Neural cell (in vitro differentiated cells): ENCODE measurements around the gene SLC28A1.

ENCODE experiments used
- EP300 ChIP-seq: fragments of 450-650 bp; conservative IDR thresholded peaks from 2 replicates; pipeline ENCODE4 v1.6.1; 2014; ENCODE audit warnings: antibody characterized with exemption, mild to moderate bottlenecking, moderate library complexity; ENCODE audit not compliant: poor library complexity, severe bottlenecking
- EZH2 ChIP-seq: fragments of 200-600, 300-800 bp; shearing (Covaris generic), sonication (generic); IDR thresholded peaks from 2 replicates; pipeline ENCODE4 v1.6.1; 2014; ENCODE audit warnings: antibody characterized with exemption, low read length, borderline replicate concordance, mild to moderate bottlenecking; ENCODE audit not compliant: insufficient read depth, poor library complexity, severe bottlenecking
- POLR2AphosphoS5 ChIP-seq: IDR thresholded peaks from 2 replicates; pipeline ENCODE4 v1.6.1; 2012
- RAD21 ChIP-seq: fragments of 450-650 bp; conservative IDR thresholded peaks from 2 replicates; pipeline ENCODE4 v1.6.1; 2014; ENCODE audit warnings: antibody characterized with exemption, mild to moderate bottlenecking, moderate library complexity
- SMC3 ChIP-seq: fragments of 450-650 bp; conservative IDR thresholded peaks from 2 replicates; pipeline ENCODE4 v1.6.1; 2014; ENCODE audit warnings: antibody characterized with exemption, mild to moderate bottlenecking, moderate library complexity; ENCODE audit not compliant: poor library complexity
- TAF1 ChIP-seq: IDR thresholded peaks from 2 replicates; pipeline ENCODE4 v1.6.1; 2012; ENCODE audit warnings: low read depth
- TF ChIP-seq, protein P1 (sequence below): fragments of 450-650 bp; IDR thresholded peaks from 2 replicates; pipeline ENCODE4 v1.5.1; 2014; ENCODE audit warnings: antibody characterized with exemption, mild to moderate bottlenecking, moderate library complexity; ENCODE audit not compliant: poor library complexity, severe bottlenecking
- TF ChIP-seq, protein P2 (sequence below): IDR thresholded peaks from 2 replicates; pipeline ENCODE4 v1.6.1; 2012; ENCODE audit warnings: borderline replicate concordance

- no peak for TF ChIP-seq EP300
- TF ChIP-seq EZH2: no peak
- TF ChIP-seq, protein P1, sequence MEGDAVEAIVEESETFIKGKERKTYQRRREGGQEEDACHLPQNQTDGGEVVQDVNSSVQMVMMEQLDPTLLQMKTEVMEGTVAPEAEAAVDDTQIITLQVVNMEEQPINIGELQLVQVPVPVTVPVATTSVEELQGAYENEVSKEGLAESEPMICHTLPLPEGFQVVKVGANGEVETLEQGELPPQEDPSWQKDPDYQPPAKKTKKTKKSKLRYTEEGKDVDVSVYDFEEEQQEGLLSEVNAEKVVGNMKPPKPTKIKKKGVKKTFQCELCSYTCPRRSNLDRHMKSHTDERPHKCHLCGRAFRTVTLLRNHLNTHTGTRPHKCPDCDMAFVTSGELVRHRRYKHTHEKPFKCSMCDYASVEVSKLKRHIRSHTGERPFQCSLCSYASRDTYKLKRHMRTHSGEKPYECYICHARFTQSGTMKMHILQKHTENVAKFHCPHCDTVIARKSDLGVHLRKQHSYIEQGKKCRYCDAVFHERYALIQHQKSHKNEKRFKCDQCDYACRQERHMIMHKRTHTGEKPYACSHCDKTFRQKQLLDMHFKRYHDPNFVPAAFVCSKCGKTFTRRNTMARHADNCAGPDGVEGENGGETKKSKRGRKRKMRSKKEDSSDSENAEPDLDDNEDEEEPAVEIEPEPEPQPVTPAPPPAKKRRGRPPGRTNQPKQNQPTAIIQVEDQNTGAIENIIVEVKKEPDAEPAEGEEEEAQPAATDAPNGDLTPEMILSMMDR: no peak
- TF ChIP-seq POLR2AphosphoS5: no peak
- no peak for TF ChIP-seq TAF1
- TF ChIP-seq, protein P2, sequence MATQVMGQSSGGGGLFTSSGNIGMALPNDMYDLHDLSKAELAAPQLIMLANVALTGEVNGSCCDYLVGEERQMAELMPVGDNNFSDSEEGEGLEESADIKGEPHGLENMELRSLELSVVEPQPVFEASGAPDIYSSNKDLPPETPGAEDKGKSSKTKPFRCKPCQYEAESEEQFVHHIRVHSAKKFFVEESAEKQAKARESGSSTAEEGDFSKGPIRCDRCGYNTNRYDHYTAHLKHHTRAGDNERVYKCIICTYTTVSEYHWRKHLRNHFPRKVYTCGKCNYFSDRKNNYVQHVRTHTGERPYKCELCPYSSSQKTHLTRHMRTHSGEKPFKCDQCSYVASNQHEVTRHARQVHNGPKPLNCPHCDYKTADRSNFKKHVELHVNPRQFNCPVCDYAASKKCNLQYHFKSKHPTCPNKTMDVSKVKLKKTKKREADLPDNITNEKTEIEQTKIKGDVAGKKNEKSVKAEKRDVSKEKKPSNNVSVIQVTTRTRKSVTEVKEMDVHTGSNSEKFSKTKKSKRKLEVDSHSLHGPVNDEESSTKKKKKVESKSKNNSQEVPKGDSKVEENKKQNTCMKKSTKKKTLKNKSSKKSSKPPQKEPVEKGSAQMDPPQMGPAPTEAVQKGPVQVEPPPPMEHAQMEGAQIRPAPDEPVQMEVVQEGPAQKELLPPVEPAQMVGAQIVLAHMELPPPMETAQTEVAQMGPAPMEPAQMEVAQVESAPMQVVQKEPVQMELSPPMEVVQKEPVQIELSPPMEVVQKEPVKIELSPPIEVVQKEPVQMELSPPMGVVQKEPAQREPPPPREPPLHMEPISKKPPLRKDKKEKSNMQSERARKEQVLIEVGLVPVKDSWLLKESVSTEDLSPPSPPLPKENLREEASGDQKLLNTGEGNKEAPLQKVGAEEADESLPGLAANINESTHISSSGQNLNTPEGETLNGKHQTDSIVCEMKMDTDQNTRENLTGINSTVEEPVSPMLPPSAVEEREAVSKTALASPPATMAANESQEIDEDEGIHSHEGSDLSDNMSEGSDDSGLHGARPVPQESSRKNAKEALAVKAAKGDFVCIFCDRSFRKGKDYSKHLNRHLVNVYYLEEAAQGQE: no peak
- TF ChIP-seq SMC3: no peak
- no peak for TF ChIP-seq RAD21
Observed at GRCh38 chr15:84961114-84961452, 76.6 kb downstream of the SLC28A1 start.
